AG04450 (cell line): ENCODE data around the gene LZIC. TPM values are rescaled to one million over a fixed set of nuclear protein-coding genes. Genes with fewer than 3 reads are reported as not detected.
A peak's percentile ranks its signal among the peaks of the same experiment; 100 is the strongest.

Experiments
- CTCF ChIA-PET: fragments of 300-600, 350-600 bp; formaldehyde crosslinking; extraction: SDS; loops from one replicate; lab custom pipeline; 2022; ENCODE audit warnings: antibody characterized with exemption, inconsistent platforms; lab: Charles Lee
- POLR2A ChIA-PET: fragments of 350-600 bp; formaldehyde crosslinking; extraction: SDS; loops from one replicate; lab custom pipeline; 2021; ENCODE audit warnings: antibody characterized with exemption, inconsistent platforms; lab: Yijun Ruan, JAX
- DNase-seq: peaks from one replicate; pipeline ENCODE4 v3.0.0-alpha.2; 2011; ENCODE audit warnings: low read depth, low spot score
- H3K27ac ChIP-seq: one replicate; pipeline ENCODE4 v1.5.1; 2012; ENCODE audit warnings: low read depth, low read length, control low read depth
- H3K27me3 ChIP-seq: one replicate; pipeline ENCODE4 v1.6.0; 2012; ENCODE audit warnings: low read length; ENCODE audit not compliant: control insufficient read depth, insufficient read depth
- H3K4me3 ChIP-seq: 2 replicates; pipeline ENCODE4 v1.5.1; 2011; ENCODE audit warnings: mild to moderate bottlenecking, low read depth, low read length, control low read depth
- H3K9me3 ChIP-seq: 2 replicates; pipeline ENCODE4 v1.5.1; 2012; ENCODE audit warnings: low read length; ENCODE audit not compliant: control insufficient read depth, insufficient read depth
- CTCF ChIP-seq: IDR thresholded peaks from 2 replicates; pipeline ENCODE4 v1.5.1; 2011; ENCODE audit warnings: low read depth, low read length, control low read depth, inconsistent platforms
- polyA plus RNA-seq: library from polyadenylated mRNA; depleted of rRNA; stranded (reverse); fragments of >200 nt; gene quantifications from 2 replicates; pipeline ENCODE4 v1.2.3, GENCODE V29; 2011

Gene LZIC
- polyA plus RNA-seq, 1 experiment, result 29.7 TPM

- Histone ChIP-seq H3K9me3 (no peaks in the 10 kb centered on the region), H3K27me3 (no peaks in the 10 kb centered on the region), H3K27ac (no peak overlapping the region), H3K4me3 (no peak overlapping the region)
- no peak for TF ChIP-seq CTCF
- POLR2A ChIA-PET, result no interaction called here
- no peak for DNase-seq
- CTCF ChIA-PET, result no interaction called here
These were observed 58.4 kb downstream of the LZIC start for GRCh38 chr1:9884805-9885204.

- no peaks in the 10 kb centered on the region for H3K9me3 ChIP-seq
- no peak for TF ChIP-seq CTCF
- no peaks in the 10 kb centered on the region for H3K27me3 ChIP-seq
- no peak overlapping the region for H3K4me3 ChIP-seq
- CTCF ChIA-PET, result interaction anchor here (1.0 kb wide), 1 partner anchor 10 kb away, joined by 5 read pairs; no protein-coding TSS in a partner anchor
- DNase-seq, result no peak
- POLR2A ChIA-PET, result no interaction called here
- H3K27ac ChIP-seq, result no peak overlapping the region
These were observed 59.4 kb downstream of the LZIC start for GRCh38 chr1:9883585-9884449.

- no peaks in the 10 kb centered on the region for H3K9me3 ChIP-seq
- H3K27me3 ChIP-seq, result no peaks in the 10 kb centered on the region
- no peak overlapping the region for H3K27ac ChIP-seq
- POLR2A ChIA-PET, result no interaction called here
- CTCF ChIA-PET, result interaction anchor here (0.9 kb wide), 1 partner anchor 98 kb away, joined by 3 read pairs; no protein-coding TSS in a partner anchor
- no peak overlapping the region for H3K4me3 ChIP-seq
- no peak for DNase-seq
- no peak for TF ChIP-seq CTCF
These were observed 60.3 kb downstream of the LZIC start for GRCh38 chr1:9882945-9883303.

GRCh38 chr1:9882296-9882944 lies 60.8 kb downstream of the LZIC start:
- ChIA-PET CTCF (interaction anchor here (0.9 kb wide), 1 partner anchor 97 kb away, joined by 3 read pairs; no protein-coding TSS in a partner anchor), POLR2A (no interaction called here)
- Histone ChIP-seq H3K4me3 (no peak overlapping the region), H3K9me3 (no peaks in the 10 kb centered on the region), H3K27me3 (no peaks in the 10 kb centered on the region), H3K27ac (peak overlapping the region; percentile 23)
- no peak for TF ChIP-seq CTCF
- DNase-seq, result no peak
